ENCODE results near the gene F3.
"Not testable (repeated sequence)": the region's sequence is repeated elsewhere in the genome, so short reads cannot be mapped to it uniquely, and the experiment has no call there.

Gene F3

GRCh38 chr1:94573917-94574316 is 32.4 kb upstream of the F3 start:
- H3K18ac ChIP-seq (ENCODE audit: low read length); H2AK5ac ChIP-seq (ENCODE audit: low read depth, low read length); H3K23ac ChIP-seq (ENCODE audit: low read depth, low read length, poor library complexity); H3K27me3 ChIP-seq (ENCODE audit: control insufficient read depth in 3 of 3, insufficient read depth in 3 of 3, low read depth in 1 of 3, low read length in 3 of 3); H2BK15ac ChIP-seq (ENCODE audit: low read length); H3K27ac ChIP-seq (replicated peaks; ENCODE audit: low read length); DNase-seq (ENCODE audit: low spot score); H3K14ac ChIP-seq (ENCODE audit: low read length); H2BK120ac ChIP-seq (ENCODE audit: low read depth, low read length); H3K4me3 ChIP-seq (ENCODE audit: low read length in 2 of 2); H3K79me1 ChIP-seq (ENCODE audit: low read depth, low read length); H3K4me2 ChIP-seq (ENCODE audit: insufficient read depth, low read length, poor library complexity, severe bottlenecking); H3K4me1 ChIP-seq (ENCODE audit: control insufficient read depth in 2 of 2, insufficient read depth in 1 of 2, low read depth in 1 of 2, low read length in 2 of 2); H2BK12ac ChIP-seq (ENCODE audit: low read length); H3K4ac ChIP-seq (ENCODE audit: low read length); H2AFZ ChIP-seq (ENCODE audit: low read length); H2BK5ac ChIP-seq (ENCODE audit: low read length); H4K91ac ChIP-seq (ENCODE audit: low read depth, low read length, poor library complexity); H4K8ac ChIP-seq (ENCODE audit: low read depth, low read length); H3K9ac ChIP-seq (ENCODE audit: low read depth, low read length, poor library complexity); H3K36me3 ChIP-seq (replicated peaks in 1 of 2; ENCODE audit: control insufficient read depth in 2 of 2, insufficient read depth in 2 of 2, low read length in 2 of 2): not testable (repeated sequence)
- H3K9me3 ChIP-seq (replicated peaks in 1 of 2; ENCODE audit: control insufficient read depth in 2 of 2, insufficient read depth in 1 of 2, low read depth in 1 of 2, low read length in 2 of 2) = peaks cover 2 to 27% of the 10 kb centered on the region in 2 donors

- Histone ChIP-seq H3K18ac (ENCODE audit: low read length) (no peak overlapping the region), H2BK5ac (ENCODE audit: low read length) (no peak overlapping the region), H2AFZ (ENCODE audit: low read length) (no peak overlapping the region), H3K4me1 (ENCODE audit: control insufficient read depth in 2 of 2, insufficient read depth in 1 of 2, low read depth in 1 of 2, low read length in 2 of 2) (no peaks in the 10 kb centered on the region), H3K36me3 (replicated peaks in 1 of 2; ENCODE audit: control insufficient read depth in 2 of 2, insufficient read depth in 2 of 2, low read length in 2 of 2) (no peaks in the 10 kb centered on the region), H3K27ac (replicated peaks; ENCODE audit: low read length) (no peak overlapping the region), H3K9ac (ENCODE audit: low read depth, low read length, poor library complexity) (no peak overlapping the region), H2AK5ac (ENCODE audit: low read depth, low read length) (no peak overlapping the region), H3K23ac (ENCODE audit: low read depth, low read length, poor library complexity) (no peak overlapping the region), H3K14ac (ENCODE audit: low read length) (no peak overlapping the region), H3K4me3 (ENCODE audit: low read length in 2 of 2) (no peak overlapping the region), H3K79me1 (ENCODE audit: low read depth, low read length) (no peaks in the 10 kb centered on the region), H2BK12ac (ENCODE audit: low read length) (no peak overlapping the region), H3K4ac (ENCODE audit: low read length) (no peak overlapping the region), H2BK15ac (ENCODE audit: low read length) (no peak overlapping the region), H3K27me3 (ENCODE audit: control insufficient read depth in 3 of 3, insufficient read depth in 3 of 3, low read depth in 1 of 3, low read length in 3 of 3) (no peaks in the 10 kb centered on the region), H4K8ac (ENCODE audit: low read depth, low read length) (no peak overlapping the region), H3K9me3 (replicated peaks in 1 of 2; ENCODE audit: control insufficient read depth in 2 of 2, insufficient read depth in 1 of 2, low read depth in 1 of 2, low read length in 2 of 2) (peaks cover 2 to 18% of the 10 kb centered on the region in 2 donors), H2BK120ac (ENCODE audit: low read depth, low read length) (no peak overlapping the region), H4K91ac (ENCODE audit: low read depth, low read length, poor library complexity) (no peak overlapping the region), H3K4me2 (ENCODE audit: insufficient read depth, low read length, poor library complexity, severe bottlenecking) (no peak overlapping the region)
- no CpG with 5 or more reads among the region's 1 CpG for WGBS, 2 donors (ENCODE audit: extremely low coverage in 2 of 2, insufficient read length in 2 of 2, insufficient replicate concordance in 1 of 2)
- DNase-seq (ENCODE audit: low spot score) = no peak
Observed at GRCh38 chr1:94572780-94573179, 31.2 kb upstream of the F3 start.

GRCh38 chr1:94570965-94571364 is 29.4 kb upstream of the F3 start:
- H4K8ac ChIP-seq (ENCODE audit: low read depth, low read length) = peak overlapping the region; percentile 43
- not testable (repeated sequence) for H4K91ac ChIP-seq (ENCODE audit: low read depth, low read length, poor library complexity); H2BK12ac ChIP-seq (ENCODE audit: low read length); H3K14ac ChIP-seq (ENCODE audit: low read length); H3K23ac ChIP-seq (ENCODE audit: low read depth, low read length, poor library complexity); H3K4me1 ChIP-seq (ENCODE audit: control insufficient read depth in 2 of 2, insufficient read depth in 1 of 2, low read depth in 1 of 2, low read length in 2 of 2); H3K27me3 ChIP-seq (ENCODE audit: control insufficient read depth in 3 of 3, insufficient read depth in 3 of 3, low read depth in 1 of 3, low read length in 3 of 3); H3K4ac ChIP-seq (ENCODE audit: low read length); H2BK5ac ChIP-seq (ENCODE audit: low read length); H3K18ac ChIP-seq (ENCODE audit: low read length); H2BK15ac ChIP-seq (ENCODE audit: low read length); H2AFZ ChIP-seq (ENCODE audit: low read length); H3K4me2 ChIP-seq (ENCODE audit: insufficient read depth, low read length, poor library complexity, severe bottlenecking); DNase-seq (ENCODE audit: low spot score); H2BK120ac ChIP-seq (ENCODE audit: low read depth, low read length); H3K4me3 ChIP-seq (ENCODE audit: low read length in 2 of 2); H3K36me3 ChIP-seq (replicated peaks in 1 of 2; ENCODE audit: control insufficient read depth in 2 of 2, insufficient read depth in 2 of 2, low read length in 2 of 2); H3K9ac ChIP-seq (ENCODE audit: low read depth, low read length, poor library complexity); H3K79me1 ChIP-seq (ENCODE audit: low read depth, low read length); H2AK5ac ChIP-seq (ENCODE audit: low read depth, low read length); H3K27ac ChIP-seq (replicated peaks; ENCODE audit: low read length)
- H3K9me3 ChIP-seq (replicated peaks in 1 of 2; ENCODE audit: control insufficient read depth in 2 of 2, insufficient read depth in 1 of 2, low read depth in 1 of 2, low read length in 2 of 2) = peaks cover 2 to 12% of the 10 kb centered on the region in 2 donors
- WGBS, 2 donors (ENCODE audit: extremely low coverage in 2 of 2, insufficient read length in 2 of 2, insufficient replicate concordance in 1 of 2) = no CpG with 5 or more reads among the region's 9 CpGs

- not testable (repeated sequence) for H2BK120ac ChIP-seq (ENCODE audit: low read depth, low read length); H3K18ac ChIP-seq (ENCODE audit: low read length); H2BK5ac ChIP-seq (ENCODE audit: low read length); H3K79me1 ChIP-seq (ENCODE audit: low read depth, low read length); H3K9ac ChIP-seq (ENCODE audit: low read depth, low read length, poor library complexity); H2AK5ac ChIP-seq (ENCODE audit: low read depth, low read length); H4K8ac ChIP-seq (ENCODE audit: low read depth, low read length); H2BK15ac ChIP-seq (ENCODE audit: low read length); H2AFZ ChIP-seq (ENCODE audit: low read length); H3K36me3 ChIP-seq (replicated peaks in 1 of 2; ENCODE audit: control insufficient read depth in 2 of 2, insufficient read depth in 2 of 2, low read length in 2 of 2); H3K23ac ChIP-seq (ENCODE audit: low read depth, low read length, poor library complexity); H4K91ac ChIP-seq (ENCODE audit: low read depth, low read length, poor library complexity); H3K9me3 ChIP-seq (replicated peaks in 1 of 2; ENCODE audit: control insufficient read depth in 2 of 2, insufficient read depth in 1 of 2, low read depth in 1 of 2, low read length in 2 of 2); H3K27ac ChIP-seq (replicated peaks; ENCODE audit: low read length); H3K27me3 ChIP-seq (ENCODE audit: control insufficient read depth in 3 of 3, insufficient read depth in 3 of 3, low read depth in 1 of 3, low read length in 3 of 3); H3K4me1 ChIP-seq (ENCODE audit: control insufficient read depth in 2 of 2, insufficient read depth in 1 of 2, low read depth in 1 of 2, low read length in 2 of 2); H3K14ac ChIP-seq (ENCODE audit: low read length); DNase-seq (ENCODE audit: low spot score); H3K4ac ChIP-seq (ENCODE audit: low read length); H2BK12ac ChIP-seq (ENCODE audit: low read length); H3K4me3 ChIP-seq (ENCODE audit: low read length in 2 of 2); H3K4me2 ChIP-seq (ENCODE audit: insufficient read depth, low read length, poor library complexity, severe bottlenecking)
- WGBS, 2 donors (ENCODE audit: extremely low coverage in 2 of 2, insufficient read length in 2 of 2, insufficient replicate concordance in 1 of 2) = no CpG with 5 or more reads among the region's 5 CpGs
Observed at GRCh38 chr1:94568806-94569205, 27.2 kb upstream of the F3 start.

All from neuronal stem cell (in vitro differentiated cells).